ENCODE results near the gene WFDC1. TPM values are rescaled to one million over a fixed set of nuclear protein-coding genes. Genes with fewer than 3 reads are reported as not detected.
A peak's percentile ranks its signal among the peaks of the same experiment; 100 is the strongest.

The WFDC1 gene
- total and polyA plus RNA-seq, 8 donors = 0.09 to 2.6 (median 0.39) TPM; not detected in 2

DNA sequence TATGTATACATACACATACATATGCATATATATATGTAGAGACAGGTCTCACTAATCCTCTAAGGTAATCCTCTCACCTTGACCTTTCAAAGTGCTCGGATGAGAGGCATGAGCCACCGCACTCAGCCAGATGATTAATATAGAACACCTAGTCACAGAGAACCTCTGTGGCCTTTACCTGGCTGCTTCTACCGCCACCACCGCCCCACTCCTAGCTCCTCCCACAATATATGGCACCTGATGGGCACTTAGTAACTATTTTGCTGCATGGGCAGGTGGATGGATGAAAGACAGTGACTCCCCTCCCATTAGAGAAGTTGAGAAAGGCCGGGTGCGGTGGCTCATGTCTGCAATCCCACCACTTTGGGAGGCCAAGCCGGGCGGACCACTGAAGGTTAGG lies 57.0 kb downstream of the WFDC1 start:
- FAIRE-seq (no peak), DNase-seq (no peak), ATAC-seq (no peak)
- Histone ChIP-seq H3K9me3 (no peaks in the 10 kb centered on the region), H3K27me3 (no peaks in the 10 kb centered on the region), H3K4me1 (no peaks in the 10 kb centered on the region), H3K4me3 (no peak overlapping the region), H3K27ac (no peak overlapping the region), H3K36me3 (no peaks in the 10 kb centered on the region)
- intact Hi-C loops (cut with DNase I) = no loop called here
- TF ChIP-seq, protein P1, sequence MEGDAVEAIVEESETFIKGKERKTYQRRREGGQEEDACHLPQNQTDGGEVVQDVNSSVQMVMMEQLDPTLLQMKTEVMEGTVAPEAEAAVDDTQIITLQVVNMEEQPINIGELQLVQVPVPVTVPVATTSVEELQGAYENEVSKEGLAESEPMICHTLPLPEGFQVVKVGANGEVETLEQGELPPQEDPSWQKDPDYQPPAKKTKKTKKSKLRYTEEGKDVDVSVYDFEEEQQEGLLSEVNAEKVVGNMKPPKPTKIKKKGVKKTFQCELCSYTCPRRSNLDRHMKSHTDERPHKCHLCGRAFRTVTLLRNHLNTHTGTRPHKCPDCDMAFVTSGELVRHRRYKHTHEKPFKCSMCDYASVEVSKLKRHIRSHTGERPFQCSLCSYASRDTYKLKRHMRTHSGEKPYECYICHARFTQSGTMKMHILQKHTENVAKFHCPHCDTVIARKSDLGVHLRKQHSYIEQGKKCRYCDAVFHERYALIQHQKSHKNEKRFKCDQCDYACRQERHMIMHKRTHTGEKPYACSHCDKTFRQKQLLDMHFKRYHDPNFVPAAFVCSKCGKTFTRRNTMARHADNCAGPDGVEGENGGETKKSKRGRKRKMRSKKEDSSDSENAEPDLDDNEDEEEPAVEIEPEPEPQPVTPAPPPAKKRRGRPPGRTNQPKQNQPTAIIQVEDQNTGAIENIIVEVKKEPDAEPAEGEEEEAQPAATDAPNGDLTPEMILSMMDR (IDR thresholded peaks at IDR 0.05) = no peak
- 79 to 85% methylated on average over 8 of the region's 8 CpGs for WGBS, 2 donors

DNA sequence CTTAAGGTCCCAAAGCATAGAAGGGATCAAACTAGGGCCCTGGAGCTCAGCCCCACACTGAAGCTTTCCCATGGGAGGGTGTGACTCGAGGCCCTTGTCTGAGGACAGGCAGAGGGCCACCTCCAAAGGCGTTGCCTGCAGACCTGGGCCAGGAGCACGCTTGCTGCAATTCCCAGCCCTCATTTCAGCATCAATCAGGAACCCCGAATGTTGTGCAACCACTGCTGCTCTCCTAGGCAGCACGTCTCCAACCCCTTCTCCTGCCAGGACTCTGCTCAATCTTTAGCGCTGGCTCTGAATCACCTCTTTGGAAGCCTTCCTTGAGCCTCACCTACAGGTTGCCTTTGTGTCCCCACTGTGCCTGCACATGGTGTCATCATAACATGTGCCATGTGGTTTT lies 59.6 kb downstream of the WFDC1 start:
- no peaks in the 10 kb centered on the region for H3K36me3 ChIP-seq
- H3K4me3 ChIP-seq = no peak overlapping the region
- DNase-seq (no peak), ATAC-seq (no peak), FAIRE-seq (no peak)
- no peaks in the 10 kb centered on the region for H3K9me3 ChIP-seq
- no peak overlapping the region for H3K27ac ChIP-seq
- no peaks in the 10 kb centered on the region for H3K27me3 ChIP-seq
- TF ChIP-seq, protein P1 (IDR thresholded peaks at IDR 0.05) = no peak
- intact Hi-C loops (cut with DNase I) = no loop called here
- H3K4me1 ChIP-seq = no peaks in the 10 kb centered on the region
- WGBS, 2 donors = 62 to 73% methylated on average over 6 of the region's 6 CpGs

DNA sequence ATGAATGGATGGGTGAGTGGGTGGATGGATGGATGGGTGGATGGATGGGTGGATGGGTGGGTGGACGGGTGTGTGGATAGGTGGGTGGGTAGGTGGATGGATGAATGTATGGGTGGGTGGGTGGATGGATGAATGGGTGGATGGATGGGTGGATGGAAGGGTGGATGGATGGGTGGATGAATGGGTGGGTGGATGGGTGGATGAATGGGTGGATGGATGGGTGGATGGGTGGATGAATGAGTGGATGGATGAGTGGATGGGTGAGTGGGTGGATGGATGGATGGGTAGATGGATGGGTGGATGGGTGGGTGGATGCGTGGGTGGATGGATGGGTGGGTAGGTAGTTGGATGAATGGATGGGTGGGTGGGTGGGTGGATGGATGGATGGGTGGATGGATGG lies 60.5 kb downstream of the WFDC1 start:
- no peaks in the 10 kb centered on the region for H3K9me3 ChIP-seq
- H3K4me1 ChIP-seq = no peaks in the 10 kb centered on the region
- TF ChIP-seq, protein P1 (IDR thresholded peaks at IDR 0.05) = no peak
- ATAC-seq = no peak
- no peaks in the 10 kb centered on the region for H3K36me3 ChIP-seq
- intact Hi-C loops (cut with DNase I) = no loop called here
- no peak for FAIRE-seq
- no peak for DNase-seq
- no peak overlapping the region for H3K27ac ChIP-seq
- WGBS, 2 donors = 41 to 58% methylated on average over 1 to 2 of the region's 2 CpGs
- no peak overlapping the region for H3K4me3 ChIP-seq
- H3K27me3 ChIP-seq = no peaks in the 10 kb centered on the region

DNA sequence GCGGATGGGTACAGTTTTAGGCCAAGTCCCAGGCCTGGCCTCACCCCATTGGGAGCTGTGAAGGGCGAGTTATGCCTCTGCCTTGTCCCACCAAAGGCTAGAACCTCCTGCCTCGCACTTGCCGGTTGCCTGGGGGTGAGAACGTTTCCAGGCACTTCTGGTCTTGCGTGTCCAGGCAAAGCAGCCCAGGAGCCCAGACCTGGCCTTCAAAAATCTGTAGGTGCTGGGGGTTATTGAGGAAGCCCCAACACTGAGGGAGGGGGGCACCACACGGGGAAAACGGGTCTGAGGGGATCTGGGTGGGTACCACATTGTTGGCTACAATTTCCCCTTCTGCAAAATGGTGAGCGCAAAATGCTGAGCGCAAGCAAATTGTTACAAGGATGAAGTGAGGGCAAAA lies 61.5 kb downstream of the WFDC1 start:
- 66 to 75% methylated on average over 10 of the region's 10 CpGs for WGBS, 2 donors
- no peak overlapping the region for H3K4me3 ChIP-seq
- no peak overlapping the region for H3K27ac ChIP-seq
- FAIRE-seq (no peak), ATAC-seq (no peak), DNase-seq (no peak)
- H3K9me3 ChIP-seq = no peaks in the 10 kb centered on the region
- TF ChIP-seq, protein P1 (IDR thresholded peaks at IDR 0.05) = no peak
- no peaks in the 10 kb centered on the region for H3K4me1 ChIP-seq
- no peaks in the 10 kb centered on the region for H3K27me3 ChIP-seq
- intact Hi-C loops (cut with DNase I) = no loop called here
- no peaks in the 10 kb centered on the region for H3K36me3 ChIP-seq

DNA sequence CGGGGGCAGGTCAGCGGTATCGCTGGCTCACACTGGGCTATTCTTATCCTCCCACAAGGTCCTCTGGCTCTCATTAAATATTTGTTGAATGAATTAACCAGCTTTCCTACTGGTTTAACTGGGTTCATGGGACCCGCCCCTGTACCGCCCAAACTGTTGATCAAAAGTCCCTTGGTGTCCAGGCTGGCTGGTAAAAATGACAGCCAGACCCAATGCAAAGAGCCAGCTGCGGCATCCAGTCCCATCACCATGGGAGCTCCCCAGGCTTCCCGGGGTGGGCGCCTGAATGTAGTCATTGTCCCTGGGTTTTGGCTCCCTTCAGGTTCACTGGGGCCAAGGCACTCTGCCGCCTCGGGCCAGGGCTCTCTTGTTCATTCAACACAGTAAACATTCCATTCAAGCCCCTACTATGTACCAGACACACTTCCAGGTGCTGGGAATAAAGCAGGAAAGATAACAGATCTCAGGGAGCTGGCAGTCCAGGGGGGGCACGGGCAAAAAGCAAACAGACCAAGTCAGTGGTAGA lies 62.0 kb downstream of the WFDC1 start:
- intact Hi-C loops (cut with DNase I) = no loop called here
- Histone ChIP-seq H3K27ac (no peak overlapping the region), H3K27me3 (no peaks in the 10 kb centered on the region), H3K36me3 (no peaks in the 10 kb centered on the region), H3K4me3 (no peak overlapping the region), H3K9me3 (no peaks in the 10 kb centered on the region), H3K4me1 (no peaks in the 10 kb centered on the region)
- FAIRE-seq (no peak), DNase-seq (no peak), ATAC-seq (peak in 3 of 4 donors; percentile 16 to 55 (median 48))
- TF ChIP-seq, protein P1 (IDR thresholded peaks at IDR 0.05) = no peak
- WGBS, 2 donors = 23 to 24% methylated on average over 11 of the region's 11 CpGs
